Measurements from ENCODE around the gene RAB18.
A peak's percentile ranks its signal among the peaks of the same experiment; 100 is the strongest.
"Not testable (repeated sequence)": the region's sequence is repeated elsewhere in the genome, so short reads cannot be mapped to it uniquely, and the experiment has no call there.

Gene RAB18

GRCh38 chr10:27464993-27465392, 39.1 kb upstream of the RAB18 start:
- no peak for TF ChIP-seq CTCF (IDR thresholded peaks at IDR 0.05; ENCODE audit: insufficient read depth, low read depth, low read length, missing control alignments)
- DNase-seq (ENCODE audit: low read depth): no peak

GRCh38 chr10:27465596-27465995, 38.5 kb upstream of the RAB18 start:
- DNase-seq (ENCODE audit: low read depth); H3K4me3 ChIP-seq (ENCODE audit: low read length): not testable (repeated sequence)

More at GRCh38 chr10:27464993-27465392, 39.1 kb upstream of the RAB18 start:
- no peak overlapping the region for H3K4me3 ChIP-seq (ENCODE audit: low read length)

GRCh38 chr10:27470885-27471284, 33.2 kb upstream of the RAB18 start:
- DNase-seq (ENCODE audit: low read depth): no peak
- no peak overlapping the region for H3K4me3 ChIP-seq (ENCODE audit: low read length)
- TF ChIP-seq CTCF (IDR thresholded peaks at IDR 0.05; ENCODE audit: insufficient read depth, low read depth, low read length, missing control alignments): no peak

GRCh38 chr10:27474741-27475140, 29.4 kb upstream of the RAB18 start:
- DNase-seq (ENCODE audit: low read depth): peak; percentile 86
- no peak for TF ChIP-seq CTCF (IDR thresholded peaks at IDR 0.05; ENCODE audit: insufficient read depth, low read depth, low read length, missing control alignments)
- no peak overlapping the region for H3K4me3 ChIP-seq (ENCODE audit: low read length)

- no peak for TF ChIP-seq CTCF (IDR thresholded peaks at IDR 0.05; ENCODE audit: insufficient read depth, low read depth, low read length, missing control alignments)
- H3K4me3 ChIP-seq (ENCODE audit: low read length): no peak overlapping the region
- DNase-seq (ENCODE audit: low read depth): peak; percentile 78
These were observed 25.1 kb upstream of the RAB18 start for GRCh38 chr10:27479016-27479415.

GRCh38 chr10:27481486-27481885, 22.6 kb upstream of the RAB18 start:
- H3K4me3 ChIP-seq (ENCODE audit: low read length): no peak overlapping the region
- peak; percentile 64 for DNase-seq (ENCODE audit: low read depth)
- no peak for TF ChIP-seq CTCF (IDR thresholded peaks at IDR 0.05; ENCODE audit: insufficient read depth, low read depth, low read length, missing control alignments)

- DNase-seq (ENCODE audit: low read depth): peak; percentile 97
- peak overlapping the region; percentile 26 for H3K4me3 ChIP-seq (ENCODE audit: low read length)
- no peak for TF ChIP-seq CTCF (IDR thresholded peaks at IDR 0.05; ENCODE audit: insufficient read depth, low read depth, low read length, missing control alignments)
These were observed 20.8 kb upstream of the RAB18 start for GRCh38 chr10:27482984-27483956.

Measured in epithelial cell of esophagus (primary cell).